Retinal pigment epithelial cell (primary cell): Measurements from ENCODE around the gene SH3BP5.

ENCODE experiments used
- DNase-seq: peaks from one replicate; pipeline ENCODE4 v3.0.0-alpha.2; 2010; ENCODE audit warnings: low read depth
- H3K4me3 ChIP-seq: 2 replicates; pipeline ENCODE4 v1.5.1; 2011; ENCODE audit warnings: mild to moderate bottlenecking, low read length, control low read depth, moderate library complexity
- CTCF ChIP-seq: conservative IDR thresholded peaks from 2 replicates; pipeline ENCODE4 v1.5.1; 2011; ENCODE audit warnings: low read depth, low read length, control low read depth, inconsistent platforms

The SH3BP5 gene

GRCh38 chr3:15264486-15264885 is 67.9 kb downstream of the SH3BP5 start:
- DNase-seq: no peak
- no peak for TF ChIP-seq CTCF
- no peak overlapping the region for H3K4me3 ChIP-seq

- no peak overlapping the region for H3K4me3 ChIP-seq
- no peak for TF ChIP-seq CTCF
Measured at GRCh38 chr3:15263926-15264325, 68.5 kb downstream of the SH3BP5 start.

GRCh38 chr3:15263120-15263519 is 69.3 kb downstream of the SH3BP5 start:
- H3K4me3 ChIP-seq: no peak overlapping the region
- no peak for DNase-seq
- TF ChIP-seq CTCF: no peak

More at GRCh38 chr3:15263926-15264325, 68.5 kb downstream of the SH3BP5 start:
- no peak for DNase-seq

GRCh38 chr3:15262021-15262420 is 70.4 kb downstream of the SH3BP5 start:
- no peak for DNase-seq
- TF ChIP-seq CTCF: no peak
- no peak overlapping the region for H3K4me3 ChIP-seq

GRCh38 chr3:15261274-15261673 is 71.1 kb downstream of the SH3BP5 start:
- no peak for TF ChIP-seq CTCF
- no peak for DNase-seq
- no peak overlapping the region for H3K4me3 ChIP-seq

GRCh38 chr3:15260531-15260930 is 71.9 kb downstream of the SH3BP5 start:
- no peak for TF ChIP-seq CTCF

GRCh38 chr3:15258720-15259119 is 73.7 kb downstream of the SH3BP5 start:
- no peak for TF ChIP-seq CTCF
- H3K4me3 ChIP-seq: no peak overlapping the region
- DNase-seq: no peak

More at GRCh38 chr3:15260531-15260930, 71.9 kb downstream of the SH3BP5 start:
- no peak overlapping the region for H3K4me3 ChIP-seq
- DNase-seq: no peak
